SIG-M5 treated with dmso at 0.1 percent for 504 hours (cell line): ENCODE results near the gene NFIA.

Experiments used
- DNase-seq: peaks from one replicate; lab custom pipeline; 2025; ENCODE audit not compliant: unreplicated experiment; lab: John Stamatoyannopoulos, UW

The NFIA gene

GRCh38 chr1:61326713-61327112 lies 244.4 kb downstream of the NFIA start:
- no peak for DNase-seq

- DNase-seq: no peak
These were observed 245.1 kb downstream of the NFIA start for GRCh38 chr1:61327436-61327835.

- DNase-seq: no peak
These were observed 247.2 kb downstream of the NFIA start for GRCh38 chr1:61329556-61329955.

- DNase-seq: no peak
These were observed 247.7 kb downstream of the NFIA start for GRCh38 chr1:61330018-61330417.

- DNase-seq: no peak
These were observed 248.2 kb downstream of the NFIA start for GRCh38 chr1:61330571-61330970.

- no peak for DNase-seq
These were observed 249.9 kb downstream of the NFIA start for GRCh38 chr1:61332196-61332753.

- DNase-seq: no peak
These were observed 250.4 kb downstream of the NFIA start for GRCh38 chr1:61332796-61333195.

GRCh38 chr1:61334718-61335589 lies 252.6 kb downstream of the NFIA start:
- DNase-seq: no peak

- DNase-seq: no peak
These were observed 254.7 kb downstream of the NFIA start for GRCh38 chr1:61337037-61337436.

GRCh38 chr1:61337441-61337951 lies 255.1 kb downstream of the NFIA start:
- no peak for DNase-seq

GRCh38 chr1:61337981-61338848 lies 255.9 kb downstream of the NFIA start:
- peak; percentile 6 for DNase-seq

GRCh38 chr1:61338899-61339298 lies 256.5 kb downstream of the NFIA start:
- DNase-seq: no peak

GRCh38 chr1:61341426-61341825 lies 259.1 kb downstream of the NFIA start:
- DNase-seq: no peak

GRCh38 chr1:61343734-61344420 lies 261.5 kb downstream of the NFIA start:
- DNase-seq: no peak

GRCh38 chr1:61344696-61345095 lies 262.3 kb downstream of the NFIA start:
- no peak for DNase-seq

- no peak for DNase-seq
These were observed 265.8 kb downstream of the NFIA start for GRCh38 chr1:61348025-61348665.

GRCh38 chr1:61352845-61353435 lies 270.6 kb downstream of the NFIA start:
- no peak for DNase-seq

GRCh38 chr1:61353797-61354406 lies 271.5 kb downstream of the NFIA start:
- no peak for DNase-seq

- DNase-seq: no peak
These were observed 273.7 kb downstream of the NFIA start for GRCh38 chr1:61356016-61356415.

- no peak for DNase-seq
These were observed 274.6 kb downstream of the NFIA start for GRCh38 chr1:61356995-61357394.
